HCT116 (cell line): ENCODE data around the gene RASSF5. TPM values are rescaled to one million over a fixed set of nuclear protein-coding genes. Genes with fewer than 3 reads are reported as not detected.

Experiments used
- ATAC-seq: fragments of 200-7000 bp; cut with Tn5 transposase; 2 replicates; pipeline ENCODE4 v1.9.1; 2020; ENCODE audit warnings: mild to moderate bottlenecking, moderate library complexity
- BruUV-seq: library from RNA; stranded (reverse); fragments of 400-500 nt; replicated peaks from 2 replicates; lab custom pipeline; 2021; lab: Mats Ljungman, UMichigan
- CTCF ChIA-PET: fragments of 300-600 bp; sonication (Branson Sonifier 250); formaldehyde crosslinking; loops from one replicate; lab custom pipeline; 2021; ENCODE audit warnings: antibody characterized with exemption; lab: Charles Lee
- POLR2A ChIA-PET: fragments of 300-600, 350-600 bp; sonication (Branson Sonifier 250); formaldehyde crosslinking; loops from one replicate; lab custom pipeline; 2021; ENCODE audit warnings: antibody characterized with exemption; lab: Charles Lee
- RAD21 ChIA-PET, 2 experiments: fragments of 300-600 bp; sonication (Branson Sonifier 250); formaldehyde crosslinking; loops; one replicate each; lab custom pipeline; 2023; ENCODE audit warnings: low total read pairs in 2 of 2; ENCODE audit not compliant: uncharacterized antibody in 2 of 2, unreplicated experiment in 2 of 2, low non-redundant PET in 1 of 2; lab: Charles Lee
- DNase-seq: peaks from one replicate; pipeline ENCODE4 v3.0.0-alpha.2; 2010; ENCODE audit warnings: low read depth, low spot score
- H2AFZ ChIP-seq: fragments of 200-600 bp; shearing (Covaris generic), sonication (generic); 2 replicates; pipeline ENCODE4 v1.6.1; 2017; ENCODE audit warnings: low read depth, mixed run types, mixed read lengths, antibody characterized with exemption, low read length; ENCODE audit not compliant: poor library complexity, severe bottlenecking
- H3K27ac ChIP-seq: 2 replicates; pipeline ENCODE4 v1.5.1; 2012; ENCODE audit warnings: low read depth, low read length
- H3K27me3 ChIP-seq: fragments of 200-600 bp; sonication (generic); 2 replicates; pipeline ENCODE4 v1.6.1; 2016; ENCODE audit warnings: mixed run types, low read length, mixed read lengths; ENCODE audit not compliant: insufficient read depth
- H3K36me3 ChIP-seq, 2 experiments: fragments of 200-500 bp in 1 of 2; fragments of 200-600 bp in 1 of 2; sonication (Bioruptor generic) in 1 of 2; sonication (generic) in 1 of 2; 2 replicates each; pipeline versions ENCODE4 v1.5.1 to v1.6.1; 2014 to 2016; ENCODE audit warnings: low read length in 2 of 2, inconsistent platforms in 1 of 2, mixed read lengths in 1 of 2, mixed run types in 1 of 2; ENCODE audit not compliant: insufficient read depth in 2 of 2, control insufficient read depth in 1 of 2
- H3K4me1 ChIP-seq, 2 experiments: fragments of 200-600 bp in 1 of 2; sonication (generic) in 1 of 2; 2 replicates each; pipeline versions ENCODE4 v1.5.1 to v1.6.1; 2012 to 2017; ENCODE audit warnings: low read length in 2 of 2, inconsistent platforms in 1 of 2, mild to moderate bottlenecking in 1 of 2, mixed read lengths in 1 of 2, mixed run types in 1 of 2, moderate library complexity in 1 of 2; ENCODE audit not compliant: insufficient read depth in 2 of 2, control insufficient read depth in 1 of 2
- H3K4me2 ChIP-seq: fragments of 200-600 bp; sonication (generic); 2 replicates; pipeline ENCODE4 v1.6.1; 2017; ENCODE audit warnings: mixed run types, low read length, mixed read lengths
- H3K4me3 ChIP-seq, 2 experiments: fragments of 200-600 bp in 1 of 2; sonication (generic) in 1 of 2; replicated peaks in 1 of 2; 2 replicates each; pipeline ENCODE4 v1.5.1; 2011 to 2016; ENCODE audit warnings: low read length in 2 of 2, control low read depth in 1 of 2, low read depth in 1 of 2, mild to moderate bottlenecking in 1 of 2, mixed read lengths in 1 of 2, mixed run types in 1 of 2
- H3K79me2 ChIP-seq: fragments of 200-600 bp; sonication (generic); 2 replicates; pipeline ENCODE4 v1.6.1; 2017; ENCODE audit warnings: mild to moderate bottlenecking, mixed run types, low read length, moderate library complexity, mixed read lengths; ENCODE audit not compliant: insufficient read depth
- H3K9ac ChIP-seq: fragments of 200-600 bp; sonication (generic); 2 replicates; pipeline ENCODE4 v1.6.1; 2016; ENCODE audit warnings: low read length, mixed read lengths
- H3K9me2 ChIP-seq: fragments of 200-600 bp; sonication (generic), shearing (Covaris generic); 2 replicates; pipeline ENCODE4 v1.6.1; 2017; ENCODE audit warnings: mixed run types, mild to moderate bottlenecking, moderate library complexity; ENCODE audit not compliant: insufficient read depth
- H3K9me3 ChIP-seq, 2 experiments: fragments of 200-500 bp in 1 of 2; fragments of 200-600 bp in 1 of 2; sonication (Bioruptor generic) in 1 of 2; sonication (generic) in 1 of 2; 2 replicates each; pipeline ENCODE4 v1.6.1; 2014 to 2017; ENCODE audit warnings: low read length in 2 of 2, mixed read lengths in 2 of 2, inconsistent platforms in 1 of 2, low read depth in 1 of 2, mild to moderate bottlenecking in 1 of 2, mixed run types in 1 of 2, moderate library complexity in 1 of 2; ENCODE audit not compliant: control insufficient read depth in 1 of 2, insufficient read depth in 1 of 2
- H4K20me1 ChIP-seq: fragments of 200-600 bp; sonication (generic), shearing (Covaris generic); 2 replicates; pipeline ENCODE4 v1.6.1; 2017; ENCODE audit warnings: mixed run types, mild to moderate bottlenecking, moderate library complexity; ENCODE audit not compliant: insufficient read depth
- CBX3 ChIP-seq: IDR thresholded peaks from 2 replicates; pipeline ENCODE4 v1.6.1; 2012; ENCODE audit warnings: low read depth
- EGR1 ChIP-seq: IDR thresholded peaks from 2 replicates; pipeline ENCODE4 v1.6.1; 2012; ENCODE audit warnings: low read depth
- ELF1 ChIP-seq: IDR thresholded peaks from 2 replicates; pipeline ENCODE4 v1.6.1; 2012; ENCODE audit warnings: low read depth, borderline replicate concordance
- EZH2phosphoT487 ChIP-seq: fragments of 200-600 bp; IDR thresholded peaks from 2 replicates; pipeline ENCODE4 v1.6.1; 2018; ENCODE audit warnings: antibody characterized with exemption, borderline replicate concordance
- FOSL1 ChIP-seq: IDR thresholded peaks from 2 replicates; pipeline ENCODE4 v1.6.1; 2012; ENCODE audit warnings: low read depth
- MAX ChIP-seq: IDR thresholded peaks from 2 replicates; pipeline ENCODE4 v1.6.1; 2012
- RAD21 ChIP-seq: IDR thresholded peaks from 2 replicates; pipeline ENCODE4 v1.6.1; 2012; ENCODE audit warnings: low read depth, mild to moderate bottlenecking
- REST ChIP-seq: IDR thresholded peaks from 2 replicates; pipeline ENCODE4 v1.6.1; 2012; ENCODE audit warnings: low read depth
- SIN3A ChIP-seq: IDR thresholded peaks from 2 replicates; pipeline ENCODE4 v1.6.1; 2012; ENCODE audit warnings: low read depth
- SP1 ChIP-seq: IDR thresholded peaks from 2 replicates; pipeline ENCODE4 v1.6.1; 2012; ENCODE audit warnings: low read depth
- TCF7L2 ChIP-seq: IDR thresholded peaks from 2 replicates; pipeline ENCODE4 v1.7.0; 2011; ENCODE audit warnings: borderline replicate concordance, inconsistent platforms; ENCODE audit not compliant: insufficient read depth, insufficient read length; ENCODE audit errors: extremely low read depth
- YY1 ChIP-seq: IDR thresholded peaks from 2 replicates; pipeline ENCODE4 v1.6.1; 2011; ENCODE audit warnings: low read length, low read depth, moderate library complexity, mild to moderate bottlenecking; ENCODE audit not compliant: insufficient replicate concordance; ENCODE audit errors: extremely low read depth
- ZFX ChIP-seq: fragments of 450-650 bp; IDR thresholded peaks from 2 replicates; pipeline ENCODE4 v1.6.1; 2017
- intact Hi-C: fragments of 100-400 bp; cut with micrococcal nuclease; formaldehyde crosslinking; loops from 2 replicates; pipeline ENCODE4 v1.10.0; 2022
- total RNA-seq: library from RNA; stranded (reverse); gene quantifications from one replicate; pipeline ENCODE4 v1.2.1, GENCODE V29; 2021; ENCODE audit not compliant: unreplicated experiment

Gene RASSF5
- total RNA-seq, 1 experiment from 2014 or later: 5.4 TPM

- no peak overlapping the region for H3K9ac ChIP-seq
- no peak overlapping the region for H2AFZ ChIP-seq
- intact Hi-C loops: no loop called here
- ATAC-seq (no peak), DNase-seq (no peak)
- peaks cover 3 to 8% of the 10 kb centered on the region in 2 experiments; a peak in 3 of 4 replicates for H3K36me3 ChIP-seq
- no peaks in the 10 kb centered on the region for H4K20me1 ChIP-seq
- H3K4me1 ChIP-seq: peaks cover 0 to 14% of the 10 kb centered on the region in 2 experiments; a peak in 1 of 4 replicates
- no peaks in the 10 kb centered on the region for H3K9me3 ChIP-seq
- no peak overlapping the region for H3K4me2 ChIP-seq
- H3K79me2 ChIP-seq: no peaks in the 10 kb centered on the region
- ChIA-PET CTCF (interaction anchor here (1.3 kb wide), 1 partner anchor 10 kb away, joined by 3 read pairs; the partner anchor contains the start of gene IKBKE), RAD21 (no interaction called here)
- no peak overlapping the region for H3K27ac ChIP-seq
- BruUV-seq: no TSS peak
- H3K27me3 ChIP-seq: no peaks in the 10 kb centered on the region
- TF ChIP-seq ELF1 (no peak), SIN3A (no peak), YY1 (no peak), ZFX (no peak), SP1 (no peak), FOSL1 (no peak), CBX3 (no peak), EZH2phosphoT487 (no peak), REST (no peak), RAD21 (no peak), MAX (no peak), TCF7L2 (no peak), EGR1 (no peak)
- TF ChIP-seq, all 23 proteins: peak for 0
- H3K4me3 ChIP-seq: no peak overlapping the region
- POLR2A ChIA-PET: no interaction called here
- no peaks in the 10 kb centered on the region for H3K9me2 ChIP-seq
These were observed 47.6 kb upstream of the RASSF5 start for GRCh38 chr1:206459703-206460102.
